Mucosa of descending colon (tissue), 3 donors: Measurements from ENCODE around the gene CYB561A3. TPM values are rescaled to one million over a fixed set of nuclear protein-coding genes. Genes with fewer than 3 reads are reported as not detected.

ENCODE experiments used
- ATAC-seq: fragments of 200-7000 bp; cut with Tn5 transposase; one replicate; pipeline ENCODE4 v1.9.1; 2020; ENCODE audit warnings: mild to moderate bottlenecking, moderate library complexity
- DNase-seq, 3 donors: peaks; one replicate each; pipeline ENCODE4 v3.0.0-alpha.2; 2020
- H3K36me3 ChIP-seq: fragments of 200-600 bp; one replicate; pipeline ENCODE4 v1.8.0; 2021; ENCODE audit warnings: low read depth, mild to moderate bottlenecking
- H3K4me1 ChIP-seq: fragments of 200-600 bp; one replicate; pipeline ENCODE4 v1.8.0; 2021; ENCODE audit warnings: low read depth, mild to moderate bottlenecking
- H3K4me3 ChIP-seq: fragments of 200-600 bp; one replicate; pipeline ENCODE4 v1.8.0; 2021; ENCODE audit warnings: mild to moderate bottlenecking
- H3K9me3 ChIP-seq: fragments of 200-600 bp; one replicate; pipeline ENCODE4 v1.8.0; 2021; ENCODE audit warnings: mild to moderate bottlenecking
- CTCF ChIP-seq: fragments of 200-600 bp; IDR thresholded peaks from one replicate; pipeline ENCODE4 v1.8.0; 2022; ENCODE audit warnings: antibody characterized with exemption, mild to moderate bottlenecking
- intact Hi-C, 2 donors: fragments of 100-400 bp; cut with DNase I in 1 of 2; cut with micrococcal nuclease in 1 of 2; formaldehyde crosslinking; loops; one replicate each; pipeline versions ENCODE4 v1.11.0 to v1.11.1; 2022; cut with DNase I, micrococcal nuclease
- total RNA-seq, 3 donors: library from RNA; stranded (reverse); fragmentation: NEBNext Ultra II Directional in 2 of 3; extraction: Animal tissue kit (Norgen Biotek cat#: 25700) in 2 of 3; gene quantifications; one replicate each; pipeline versions ENCODE4 v1.2.1 to v1.2.4, GENCODE V29; 2021 to 2023
- donor health status: DM: no; HTN: no; CAD: no; lungs with moderate emphysema.
- donor health status: DM: no; HTN: no; CAD: no.
- donor health status: DM: no; HTN: yes; CAD: no.

Gene CYB561A3
- total RNA-seq, 3 donors from 2014 or later = 65.0 to 91.0 (median 66.6) TPM

- intact Hi-C loops = no loop called here
- Histone ChIP-seq H3K36me3 (no peaks in the 10 kb centered on the region), H3K4me3 (no peak overlapping the region), H3K4me1 (peaks cover 6% of the 10 kb centered on the region), H3K9me3 (no peaks in the 10 kb centered on the region)
- no peak for TF ChIP-seq CTCF
- ATAC-seq = no peak
- no peak for DNase-seq
Measured at GRCh38 chr11:61342207-61342803, 19.4 kb downstream of the CYB561A3 start.

GRCh38 chr11:61341706-61342105 is 20.0 kb downstream of the CYB561A3 start:
- peaks cover 6% of the 10 kb centered on the region for H3K4me1 ChIP-seq
- ATAC-seq = no peak
- DNase-seq = no peak
- no peak overlapping the region for H3K4me3 ChIP-seq
- no peaks in the 10 kb centered on the region for H3K36me3 ChIP-seq
- no peaks in the 10 kb centered on the region for H3K9me3 ChIP-seq
- TF ChIP-seq CTCF = no peak
- intact Hi-C loops = no loop called here

- Histone ChIP-seq H3K36me3 (no peaks in the 10 kb centered on the region), H3K4me1 (peaks cover 3% of the 10 kb centered on the region), H3K4me3 (no peak overlapping the region), H3K9me3 (no peaks in the 10 kb centered on the region)
- no peak for DNase-seq
- no peak for ATAC-seq
- intact Hi-C loops = no loop called here
- TF ChIP-seq CTCF = no peak
Measured at GRCh38 chr11:61340979-61341378, 20.7 kb downstream of the CYB561A3 start.

- TF ChIP-seq CTCF = no peak
- H3K9me3 ChIP-seq = no peaks in the 10 kb centered on the region
- H3K4me3 ChIP-seq = no peak overlapping the region
- no peak for ATAC-seq
- H3K36me3 ChIP-seq = no peaks in the 10 kb centered on the region
- intact Hi-C loops = loop anchor here in 1 of 2 donors (5.0 kb wide), 1 partner anchor 43 kb away; no protein-coding TSS in a partner anchor
- no peak for DNase-seq
- peaks cover 12% of the 10 kb centered on the region for H3K4me1 ChIP-seq
Measured at GRCh38 chr11:61339490-61339878, 22.2 kb downstream of the CYB561A3 start.

- TF ChIP-seq CTCF = no peak
- peaks cover 12% of the 10 kb centered on the region for H3K4me1 ChIP-seq
- H3K4me3 ChIP-seq = no peak overlapping the region
- ATAC-seq (no peak), DNase-seq (no peak)
- intact Hi-C loops = loop anchor here in 1 of 2 donors (5.0 kb wide), 1 partner anchor 43 kb away; no protein-coding TSS in a partner anchor
- H3K9me3 ChIP-seq = no peaks in the 10 kb centered on the region
- H3K36me3 ChIP-seq = no peaks in the 10 kb centered on the region
Measured at GRCh38 chr11:61338783-61339489, 22.7 kb downstream of the CYB561A3 start.
